HCT116 (cell line): Measurements from ENCODE around the gene HUS1. TPM values are rescaled to one million over a fixed set of nuclear protein-coding genes. Genes with fewer than 3 reads are reported as not detected.
"Not testable (repeated sequence)": the region's sequence is repeated elsewhere in the genome, so short reads cannot be mapped to it uniquely, and the experiment has no call there.

Source experiments
- ATAC-seq: fragments of 200-7000 bp; cut with Tn5 transposase; 2 replicates; pipeline ENCODE4 v1.9.1; 2020; ENCODE audit warnings: mild to moderate bottlenecking, moderate library complexity
- BruUV-seq: library from RNA; stranded (reverse); fragments of 400-500 nt; replicated peaks from 2 replicates; lab custom pipeline; 2021; lab: Mats Ljungman, UMichigan
- CTCF ChIA-PET: fragments of 300-600 bp; sonication (Branson Sonifier 250); formaldehyde crosslinking; loops from one replicate; lab custom pipeline; 2021; ENCODE audit warnings: antibody characterized with exemption; lab: Charles Lee
- POLR2A ChIA-PET: fragments of 300-600, 350-600 bp; sonication (Branson Sonifier 250); formaldehyde crosslinking; loops from one replicate; lab custom pipeline; 2021; ENCODE audit warnings: antibody characterized with exemption; lab: Charles Lee
- RAD21 ChIA-PET, 2 experiments: fragments of 300-600 bp; sonication (Branson Sonifier 250); formaldehyde crosslinking; loops; one replicate each; lab custom pipeline; 2023; ENCODE audit warnings: low total read pairs in 2 of 2; ENCODE audit not compliant: uncharacterized antibody in 2 of 2, unreplicated experiment in 2 of 2, low non-redundant PET in 1 of 2; lab: Charles Lee
- DNase-seq: peaks from one replicate; pipeline ENCODE4 v3.0.0-alpha.2; 2010; ENCODE audit warnings: low read depth, low spot score
- H2AFZ ChIP-seq: fragments of 200-600 bp; shearing (Covaris generic), sonication (generic); 2 replicates; pipeline ENCODE4 v1.6.1; 2017; ENCODE audit warnings: low read depth, mixed run types, mixed read lengths, antibody characterized with exemption, low read length; ENCODE audit not compliant: poor library complexity, severe bottlenecking
- H3K27ac ChIP-seq: 2 replicates; pipeline ENCODE4 v1.5.1; 2012; ENCODE audit warnings: low read depth, low read length
- H3K27me3 ChIP-seq: fragments of 200-600 bp; sonication (generic); 2 replicates; pipeline ENCODE4 v1.6.1; 2016; ENCODE audit warnings: mixed run types, low read length, mixed read lengths; ENCODE audit not compliant: insufficient read depth
- H3K36me3 ChIP-seq, 2 experiments: fragments of 200-500 bp in 1 of 2; fragments of 200-600 bp in 1 of 2; sonication (Bioruptor generic) in 1 of 2; sonication (generic) in 1 of 2; 2 replicates each; pipeline versions ENCODE4 v1.5.1 to v1.6.1; 2014 to 2016; ENCODE audit warnings: low read length in 2 of 2, inconsistent platforms in 1 of 2, mixed read lengths in 1 of 2, mixed run types in 1 of 2; ENCODE audit not compliant: insufficient read depth in 2 of 2, control insufficient read depth in 1 of 2
- H3K4me1 ChIP-seq, 2 experiments: fragments of 200-600 bp in 1 of 2; sonication (generic) in 1 of 2; 2 replicates each; pipeline versions ENCODE4 v1.5.1 to v1.6.1; 2012 to 2017; ENCODE audit warnings: low read length in 2 of 2, inconsistent platforms in 1 of 2, mild to moderate bottlenecking in 1 of 2, mixed read lengths in 1 of 2, mixed run types in 1 of 2, moderate library complexity in 1 of 2; ENCODE audit not compliant: insufficient read depth in 2 of 2, control insufficient read depth in 1 of 2
- H3K4me2 ChIP-seq: fragments of 200-600 bp; sonication (generic); 2 replicates; pipeline ENCODE4 v1.6.1; 2017; ENCODE audit warnings: mixed run types, low read length, mixed read lengths
- H3K4me3 ChIP-seq, 2 experiments: fragments of 200-600 bp in 1 of 2; sonication (generic) in 1 of 2; replicated peaks in 1 of 2; 2 replicates each; pipeline ENCODE4 v1.5.1; 2011 to 2016; ENCODE audit warnings: low read length in 2 of 2, control low read depth in 1 of 2, low read depth in 1 of 2, mild to moderate bottlenecking in 1 of 2, mixed read lengths in 1 of 2, mixed run types in 1 of 2
- H3K79me2 ChIP-seq: fragments of 200-600 bp; sonication (generic); 2 replicates; pipeline ENCODE4 v1.6.1; 2017; ENCODE audit warnings: mild to moderate bottlenecking, mixed run types, low read length, moderate library complexity, mixed read lengths; ENCODE audit not compliant: insufficient read depth
- H3K9ac ChIP-seq: fragments of 200-600 bp; sonication (generic); 2 replicates; pipeline ENCODE4 v1.6.1; 2016; ENCODE audit warnings: low read length, mixed read lengths
- H3K9me2 ChIP-seq: fragments of 200-600 bp; sonication (generic), shearing (Covaris generic); 2 replicates; pipeline ENCODE4 v1.6.1; 2017; ENCODE audit warnings: mixed run types, mild to moderate bottlenecking, moderate library complexity; ENCODE audit not compliant: insufficient read depth
- H3K9me3 ChIP-seq, 2 experiments: fragments of 200-500 bp in 1 of 2; fragments of 200-600 bp in 1 of 2; sonication (Bioruptor generic) in 1 of 2; sonication (generic) in 1 of 2; 2 replicates each; pipeline ENCODE4 v1.6.1; 2014 to 2017; ENCODE audit warnings: low read length in 2 of 2, mixed read lengths in 2 of 2, inconsistent platforms in 1 of 2, low read depth in 1 of 2, mild to moderate bottlenecking in 1 of 2, mixed run types in 1 of 2, moderate library complexity in 1 of 2; ENCODE audit not compliant: control insufficient read depth in 1 of 2, insufficient read depth in 1 of 2
- H4K20me1 ChIP-seq: fragments of 200-600 bp; sonication (generic), shearing (Covaris generic); 2 replicates; pipeline ENCODE4 v1.6.1; 2017; ENCODE audit warnings: mixed run types, mild to moderate bottlenecking, moderate library complexity; ENCODE audit not compliant: insufficient read depth
- ATF3 ChIP-seq: IDR thresholded peaks from 2 replicates; pipeline ENCODE4 v1.6.1; 2012
- CBX3 ChIP-seq: IDR thresholded peaks from 2 replicates; pipeline ENCODE4 v1.6.1; 2012; ENCODE audit warnings: low read depth
- CEBPB ChIP-seq: IDR thresholded peaks from 2 replicates; pipeline ENCODE4 v1.6.1; 2012; ENCODE audit warnings: low read depth
- EGR1 ChIP-seq: IDR thresholded peaks from 2 replicates; pipeline ENCODE4 v1.6.1; 2012; ENCODE audit warnings: low read depth
- EZH2 ChIP-seq: fragments of 200-600 bp; sonication (generic); IDR thresholded peaks from 2 replicates; pipeline ENCODE4 v1.6.1; 2017; ENCODE audit warnings: antibody characterized with exemption, mixed run types
- FOSL1 ChIP-seq: IDR thresholded peaks from 2 replicates; pipeline ENCODE4 v1.6.1; 2012; ENCODE audit warnings: low read depth
- MAX ChIP-seq: IDR thresholded peaks from 2 replicates; pipeline ENCODE4 v1.6.1; 2012
- POLR2A ChIP-seq: IDR thresholded peaks from 2 replicates; pipeline ENCODE4 v1.7.0; 2011; ENCODE audit warnings: borderline replicate concordance; ENCODE audit not compliant: insufficient read depth, insufficient read length; ENCODE audit errors: extremely low read depth
- POLR2AphosphoS5 ChIP-seq: IDR thresholded peaks from 2 replicates; pipeline ENCODE4 v1.6.1; 2011; ENCODE audit warnings: mild to moderate bottlenecking, low read depth, low read length, moderate library complexity
- RAD21 ChIP-seq: IDR thresholded peaks from 2 replicates; pipeline ENCODE4 v1.6.1; 2012; ENCODE audit warnings: low read depth, mild to moderate bottlenecking
- SP1 ChIP-seq: IDR thresholded peaks from 2 replicates; pipeline ENCODE4 v1.6.1; 2012; ENCODE audit warnings: low read depth
- SRF ChIP-seq: IDR thresholded peaks from 2 replicates; pipeline ENCODE4 v1.6.1; 2012; ENCODE audit warnings: low read depth
- TCF7L2 ChIP-seq: IDR thresholded peaks from 2 replicates; pipeline ENCODE4 v1.7.0; 2011; ENCODE audit warnings: borderline replicate concordance, inconsistent platforms; ENCODE audit not compliant: insufficient read depth, insufficient read length; ENCODE audit errors: extremely low read depth
- YY1 ChIP-seq: IDR thresholded peaks from 2 replicates; pipeline ENCODE4 v1.6.1; 2011; ENCODE audit warnings: low read length, low read depth, moderate library complexity, mild to moderate bottlenecking; ENCODE audit not compliant: insufficient replicate concordance; ENCODE audit errors: extremely low read depth
- ZBTB33 ChIP-seq: IDR thresholded peaks from 2 replicates; pipeline ENCODE4 v1.6.1; 2011; ENCODE audit warnings: mild to moderate bottlenecking, low read length, moderate library complexity; ENCODE audit not compliant: insufficient replicate concordance; ENCODE audit errors: extremely low read depth
- ZFX ChIP-seq: fragments of 450-650 bp; IDR thresholded peaks from 2 replicates; pipeline ENCODE4 v1.6.1; 2017
- ZNF274 ChIP-seq: fragments of 200-500 bp; sonication (Bioruptor generic); IDR thresholded peaks from 2 replicates; pipeline ENCODE4 v1.6.1; 2014; ENCODE audit warnings: mild to moderate bottlenecking, low read depth, low read length, inconsistent platforms
- intact Hi-C: fragments of 100-400 bp; cut with micrococcal nuclease; formaldehyde crosslinking; loops from 2 replicates; pipeline ENCODE4 v1.10.0; 2022
- total RNA-seq: library from RNA; stranded (reverse); gene quantifications from one replicate; pipeline ENCODE4 v1.2.1, GENCODE V29; 2021; ENCODE audit not compliant: unreplicated experiment

The HUS1 gene
- total RNA-seq, 1 experiment from 2014 or later: 30.0 TPM

GRCh38 chr7:47916514-47916913 lies 62.9 kb downstream of the HUS1 start:
- ATAC-seq, H3K27ac ChIP-seq, H4K20me1 ChIP-seq, H3K9me3 ChIP-seq, H3K4me3 ChIP-seq, CTCF ChIA-PET, H3K9me2 ChIP-seq, H2AFZ ChIP-seq, RAD21 ChIA-PET, POLR2A ChIA-PET, H3K36me3 ChIP-seq, H3K9ac ChIP-seq, BruUV-seq, H3K4me1 ChIP-seq, DNase-seq, H3K4me2 ChIP-seq, intact Hi-C loops, H3K79me2 ChIP-seq: not testable (repeated sequence)
- 0 out of 2 replicates have a peak, but pooled peaks cover 11% of the 10 kb centered on the region for H3K27me3 ChIP-seq

GRCh38 chr7:47915616-47915976 lies 63.8 kb downstream of the HUS1 start:
- intact Hi-C loops: no loop called here
- POLR2A ChIA-PET: no interaction called here
- H3K4me2 ChIP-seq: no peak overlapping the region
- H3K36me3 ChIP-seq: no peaks in the 10 kb centered on the region
- no peak overlapping the region for H3K27ac ChIP-seq
- no peak overlapping the region for H3K9ac ChIP-seq
- no peaks in the 10 kb centered on the region for H3K79me2 ChIP-seq
- no peaks in the 10 kb centered on the region for H3K9me3 ChIP-seq
- RAD21 ChIA-PET: no interaction called here
- ATAC-seq: no peak
- H3K9me2 ChIP-seq: no peaks in the 10 kb centered on the region
- BruUV-seq: no TSS peak
- H2AFZ ChIP-seq: no peak overlapping the region
- CTCF ChIA-PET: no interaction called here
- H4K20me1 ChIP-seq: no peaks in the 10 kb centered on the region
- H3K4me1 ChIP-seq: no peaks in the 10 kb centered on the region
- 0 out of 2 replicates have a peak, but pooled peaks cover 11% of the 10 kb centered on the region for H3K27me3 ChIP-seq
- no peak overlapping the region for H3K4me3 ChIP-seq
- no peak for DNase-seq
- TF ChIP-seq MAX (no peak), SRF (no peak), ZFX (no peak), POLR2AphosphoS5 (no peak), SP1 (no peak), ATF3 (no peak), EGR1 (no peak), CEBPB (no peak), YY1 (no peak), POLR2A (no peak), CBX3 (no peak), TCF7L2 (no peak), RAD21 (no peak), ZBTB33 (no peak), FOSL1 (no peak), ZNF274 (no peak), EZH2 (no peak)
